GM12875 (cell line): ENCODE data around the gene SCNN1B.

Source experiments
- H3K4me3 ChIP-seq: one replicate; pipeline ENCODE4 v1.5.1; 2011; ENCODE audit warnings: low read depth, low read length, control low read depth
- CTCF ChIP-seq: IDR thresholded peaks from 2 replicates; pipeline ENCODE4 v1.5.1; 2011; ENCODE audit warnings: low read depth, mild to moderate bottlenecking, control low read depth, inconsistent platforms, low read length, moderate library complexity, borderline replicate concordance; ENCODE audit not compliant: insufficient read depth

Gene SCNN1B

GRCh38 chr16:23258919-23259237 is 43.2 kb upstream of the SCNN1B start:
- no peak overlapping the region for H3K4me3 ChIP-seq
- TF ChIP-seq CTCF: no peak

- no peak for TF ChIP-seq CTCF
- no peak overlapping the region for H3K4me3 ChIP-seq
Measured at GRCh38 chr16:23267647-23268046, 34.5 kb upstream of the SCNN1B start.

GRCh38 chr16:23268561-23268960 is 33.5 kb upstream of the SCNN1B start:
- H3K4me3 ChIP-seq: no peak overlapping the region
- TF ChIP-seq CTCF: no peak

GRCh38 chr16:23269248-23269953 is 32.7 kb upstream of the SCNN1B start:
- TF ChIP-seq CTCF: no peak

GRCh38 chr16:23270654-23271053 is 31.4 kb upstream of the SCNN1B start:
- no peak for TF ChIP-seq CTCF
- no peak overlapping the region for H3K4me3 ChIP-seq

More at GRCh38 chr16:23269248-23269953, 32.7 kb upstream of the SCNN1B start:
- H3K4me3 ChIP-seq: no peak overlapping the region

- no peak for TF ChIP-seq CTCF
- H3K4me3 ChIP-seq: no peak overlapping the region
Measured at GRCh38 chr16:23274968-23275367, 27.1 kb upstream of the SCNN1B start.

GRCh38 chr16:23276821-23277220 is 25.3 kb upstream of the SCNN1B start:
- no peak overlapping the region for H3K4me3 ChIP-seq
- TF ChIP-seq CTCF: no peak
